Lung (tissue), 12 donors: Measurements from ENCODE around the gene C2CD2L. TPM values are rescaled to one million over a fixed set of nuclear protein-coding genes. Genes with fewer than 3 reads are reported as not detected.
A peak's percentile ranks its signal among the peaks of the same experiment; 100 is the strongest.

Experiments
- ATAC-seq: fragments of 200-7000 bp; cut with Tn5 transposase; one replicate; pipeline ENCODE4 v1.9.1; 2020; ENCODE audit warnings: moderate number of reproducible peaks; ENCODE audit not compliant: insufficient read depth, low FRiP score
- DNase-seq, 3 donors: peaks; one replicate each; pipeline ENCODE4 v3.0.0-alpha.2; 2013 to 2017
- H3K27ac ChIP-seq, 2 donors: one replicate each; pipeline ENCODE4 v1.5.1; 2013; ENCODE audit warnings: mild to moderate bottlenecking in 2 of 2, moderate library complexity in 2 of 2, control low read depth in 1 of 2, inconsistent platforms in 1 of 2, low read depth in 1 of 2, low read length in 1 of 2
- H3K27me3 ChIP-seq, 3 donors: one replicate each; pipeline ENCODE4 v1.5.1; 2013; ENCODE audit warnings: low read length in 2 of 3; ENCODE audit not compliant: control insufficient read depth in 3 of 3, insufficient read depth in 3 of 3
- H3K36me3 ChIP-seq, 4 donors: one replicate each; pipeline ENCODE4 v1.5.1; 2013; ENCODE audit warnings: low read length in 4 of 4, mild to moderate bottlenecking in 1 of 4, moderate library complexity in 1 of 4; ENCODE audit not compliant: control insufficient read depth in 4 of 4, insufficient read depth in 4 of 4
- H3K4me1 ChIP-seq, 5 donors: one replicate each; pipeline ENCODE4 v1.5.1; 2013; ENCODE audit warnings: low read length in 5 of 5, mild to moderate bottlenecking in 2 of 5, moderate library complexity in 1 of 5; ENCODE audit not compliant: control insufficient read depth in 5 of 5, insufficient read depth in 5 of 5
- H3K4me3 ChIP-seq: one replicate; pipeline ENCODE4 v1.5.1; 2013; ENCODE audit warnings: mild to moderate bottlenecking, control low read depth, moderate library complexity
- H3K9ac ChIP-seq, 2 donors: one replicate each; pipeline ENCODE4 v1.5.1; 2013; ENCODE audit warnings: low read length in 2 of 2, control low read depth in 1 of 2; ENCODE audit not compliant: insufficient read depth in 1 of 2
- H3K9me3 ChIP-seq, 4 donors: one replicate each; pipeline ENCODE4 v1.5.1; 2013; ENCODE audit warnings: low read length in 3 of 4, mild to moderate bottlenecking in 1 of 4, moderate library complexity in 1 of 4; ENCODE audit not compliant: control insufficient read depth in 4 of 4, insufficient read depth in 3 of 4
- WGBS, 2 donors: extraction: QIAGEN DNeasy Blood & Tissue Kit; methylation state at CpG; one replicate each; pipeline ENCODE4 v1.1.7; 2013; 5-methylcytosine and 5-hydroxymethylcytosine counted together
- polyA plus RNA-seq, 2 donors: library from polyadenylated mRNA; stranded (reverse); fragments of 200-250 nt; gene quantifications; one replicate each; pipeline ENCODE4 v1.2.1, GENCODE V29; 2013
- total RNA-seq, 2 donors: library from RNA; depleted of rRNA in 1 of 2; stranded (reverse); fragments of >200 nt in 1 of 2; gene quantifications; one replicate each; pipeline ENCODE4 v1.2.1, GENCODE V29; 2014 to 2021
- TF ChIP-seq, protein P1 (sequence below): IDR thresholded peaks from 2 replicates; pipeline ENCODE4 v1.5.1; 2012; ENCODE audit warnings: mild to moderate bottlenecking; ENCODE audit errors: control extremely low read depth, extremely low read depth
- donor health status: control.
- donor health status: control.
- donor health status: Bipolar disorder and iron deficiency.
- donor health status: healthy.
- donor health status: DM: yes; HTN: yes; CAD: no.

C2CD2L gene
- total and polyA plus RNA-seq, 4 donors, result 6.5 to 20.7 (median 12.7) TPM

GRCh38 chr11:119147604-119148333 lies 40.6 kb downstream of the C2CD2L start:
- H3K9ac ChIP-seq, result no peak overlapping the region
- H3K4me3 ChIP-seq, result no peak overlapping the region
- TF ChIP-seq, protein P1, sequence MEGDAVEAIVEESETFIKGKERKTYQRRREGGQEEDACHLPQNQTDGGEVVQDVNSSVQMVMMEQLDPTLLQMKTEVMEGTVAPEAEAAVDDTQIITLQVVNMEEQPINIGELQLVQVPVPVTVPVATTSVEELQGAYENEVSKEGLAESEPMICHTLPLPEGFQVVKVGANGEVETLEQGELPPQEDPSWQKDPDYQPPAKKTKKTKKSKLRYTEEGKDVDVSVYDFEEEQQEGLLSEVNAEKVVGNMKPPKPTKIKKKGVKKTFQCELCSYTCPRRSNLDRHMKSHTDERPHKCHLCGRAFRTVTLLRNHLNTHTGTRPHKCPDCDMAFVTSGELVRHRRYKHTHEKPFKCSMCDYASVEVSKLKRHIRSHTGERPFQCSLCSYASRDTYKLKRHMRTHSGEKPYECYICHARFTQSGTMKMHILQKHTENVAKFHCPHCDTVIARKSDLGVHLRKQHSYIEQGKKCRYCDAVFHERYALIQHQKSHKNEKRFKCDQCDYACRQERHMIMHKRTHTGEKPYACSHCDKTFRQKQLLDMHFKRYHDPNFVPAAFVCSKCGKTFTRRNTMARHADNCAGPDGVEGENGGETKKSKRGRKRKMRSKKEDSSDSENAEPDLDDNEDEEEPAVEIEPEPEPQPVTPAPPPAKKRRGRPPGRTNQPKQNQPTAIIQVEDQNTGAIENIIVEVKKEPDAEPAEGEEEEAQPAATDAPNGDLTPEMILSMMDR, result no peak
- peaks cover 0 to 15% (median 5%) of the 10 kb centered on the region in 5 donors for H3K4me1 ChIP-seq
- peaks cover 0 to 34% (median 12%) of the 10 kb centered on the region in 3 donors for H3K27me3 ChIP-seq
- 56 to 61% methylated on average over 6 of the region's 6 CpGs for WGBS, 2 donors
- no peak for DNase-seq
- H3K9me3 ChIP-seq, result peaks cover 0 to 1% (median 0%) of the 10 kb centered on the region in 4 donors
- ATAC-seq, result no peak
- no peaks in the 10 kb centered on the region for H3K36me3 ChIP-seq
- H3K27ac ChIP-seq, result no peak overlapping the region

DNA sequence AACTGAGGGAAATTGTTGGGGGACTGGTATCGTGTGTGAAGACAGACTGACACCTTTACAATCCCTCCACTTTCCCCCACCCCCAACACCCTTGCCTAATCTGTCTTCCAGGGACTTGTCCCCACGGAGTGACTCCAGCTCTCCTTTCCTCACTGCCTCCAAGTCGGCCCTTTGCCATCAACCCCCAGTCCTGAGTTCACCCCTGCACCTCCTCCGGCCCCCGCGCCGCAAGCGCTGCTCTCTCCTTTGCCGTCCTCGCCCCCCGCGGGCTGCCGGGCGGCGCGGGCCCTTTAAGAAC lies 41.5 kb downstream of the C2CD2L start:
- Histone ChIP-seq H3K27ac (no peak overlapping the region), H3K9ac (no peak overlapping the region), H3K9me3 (peaks cover 0 to 1% (median 0%) of the 10 kb centered on the region in 4 donors), H3K36me3 (no peaks in the 10 kb centered on the region), H3K4me3 (peak overlapping the region; percentile 45), H3K27me3 (peaks cover 0 to 31% (median 12%) of the 10 kb centered on the region in 3 donors), H3K4me1 (peaks cover 0 to 15% (median 5%) of the 10 kb centered on the region in 5 donors)
- DNase-seq (no peak), ATAC-seq (no peak)
- WGBS, 2 donors, result 2 to 3% methylated on average over 16 of the region's 16 CpGs
- TF ChIP-seq, protein P1, result no peak

DNA sequence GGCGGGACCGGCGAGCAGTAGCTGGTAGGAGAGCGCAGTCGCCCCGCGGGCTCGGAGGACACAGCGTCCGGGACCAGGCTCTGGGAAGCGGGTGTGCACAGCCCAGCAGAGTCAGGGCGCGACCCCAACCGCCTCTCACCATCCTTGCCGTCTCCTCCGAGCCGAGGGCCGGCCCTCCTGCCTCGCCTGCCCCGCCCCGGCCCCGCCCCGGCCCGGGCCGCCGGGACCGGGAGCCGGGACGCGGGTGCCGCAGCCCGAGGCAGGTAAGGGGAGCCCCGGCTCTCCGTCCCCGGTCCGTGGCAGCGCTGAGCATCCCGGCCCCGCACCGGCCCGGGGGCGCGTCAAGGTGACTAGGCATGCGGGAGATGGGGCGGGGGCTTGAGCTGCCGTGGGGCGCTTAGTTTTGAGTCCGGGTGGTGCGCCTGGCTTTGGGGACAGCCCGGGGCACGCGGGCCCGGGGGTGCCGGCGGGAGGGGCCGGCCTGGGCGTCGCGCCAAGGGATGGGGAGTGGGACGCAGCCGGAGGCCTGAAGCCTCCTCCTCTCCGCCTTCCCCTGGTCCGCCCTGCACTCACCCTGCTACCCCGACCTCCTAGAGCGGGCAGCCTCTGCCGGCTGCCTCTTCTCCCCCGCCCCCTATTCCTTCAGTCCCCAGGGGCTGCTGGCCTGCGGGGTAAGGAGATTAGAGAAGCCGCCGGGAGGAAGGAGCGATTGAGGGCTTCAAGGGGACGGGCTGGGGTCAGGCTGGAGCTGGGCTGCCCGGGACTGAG lies 42.1 kb downstream of the C2CD2L start, which contains the start of gene ABCG4:
TSS of gene ABCG4 (plus strand) at position 35 of the 768 bp plus-strand sequence. CDS start 914 bp downstream, outside the sequence.
- H3K9me3 ChIP-seq, result peaks cover 0 to 1% (median 0%) of the 10 kb centered on the region in 4 donors
- peak; percentile 43 for ATAC-seq
- peaks cover 0 to 31% (median 12%) of the 10 kb centered on the region in 3 donors for H3K27me3 ChIP-seq
- peaks cover 0 to 15% (median 5%) of the 10 kb centered on the region in 5 donors for H3K4me1 ChIP-seq
- H3K36me3 ChIP-seq, result no peaks in the 10 kb centered on the region
- DNase-seq, result peak; percentile 23 to 42 (median 40)
- peak within 1 kb of the TSS; percentile 45 for H3K4me3 ChIP-seq
- H3K9ac ChIP-seq, result no peak within 1 kb of the TSS
- TF ChIP-seq, protein P1, result no peak
- WGBS, 2 donors, result 1 to 2% methylated on average over 21 to 73 of the region's 73 CpGs
- no peak within 1 kb of the TSS for H3K27ac ChIP-seq
